SHP77 treated with DMSO at 0.1 percent for 48 hours (cell line): Measurements from ENCODE around the gene SGIP1.
"Not testable (repeated sequence)": the region's sequence is repeated elsewhere in the genome, so short reads cannot be mapped to it uniquely, and the experiment has no call there.

Experiments used
- DNase-seq: peaks from one replicate; lab custom pipeline; 2025; lab: John Stamatoyannopoulos, UW

SGIP1 gene

GRCh38 chr1:66557157-66557556, 23.2 kb downstream of the SGIP1 start:
- no peak for DNase-seq

DNA sequence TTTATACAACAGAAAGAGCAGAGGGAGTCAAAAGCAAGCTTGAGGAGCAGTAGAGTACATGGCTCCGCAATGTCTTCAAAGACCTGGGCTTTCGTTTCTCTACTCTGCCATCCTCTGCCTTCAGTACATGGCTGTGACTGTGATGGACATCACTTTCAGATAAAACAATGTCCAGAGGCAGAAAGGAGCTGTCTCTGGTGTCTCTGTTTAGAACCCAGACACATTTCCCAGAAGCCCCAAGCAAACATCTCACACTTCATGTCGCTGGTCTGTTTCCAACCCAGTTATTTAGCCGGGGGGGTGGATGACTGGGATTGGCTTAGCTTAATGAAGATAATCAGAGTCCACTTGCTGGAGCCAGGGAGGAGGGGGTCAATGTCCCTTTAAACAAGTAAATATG, 25.6 kb downstream of the SGIP1 start:
- no peak for DNase-seq

GRCh38 chr1:66562561-66562960, 28.6 kb downstream of the SGIP1 start:
- DNase-seq = no peak

- DNase-seq = no peak
These were observed 29.3 kb downstream of the SGIP1 start for GRCh38 chr1:66563094-66563800.

DNA sequence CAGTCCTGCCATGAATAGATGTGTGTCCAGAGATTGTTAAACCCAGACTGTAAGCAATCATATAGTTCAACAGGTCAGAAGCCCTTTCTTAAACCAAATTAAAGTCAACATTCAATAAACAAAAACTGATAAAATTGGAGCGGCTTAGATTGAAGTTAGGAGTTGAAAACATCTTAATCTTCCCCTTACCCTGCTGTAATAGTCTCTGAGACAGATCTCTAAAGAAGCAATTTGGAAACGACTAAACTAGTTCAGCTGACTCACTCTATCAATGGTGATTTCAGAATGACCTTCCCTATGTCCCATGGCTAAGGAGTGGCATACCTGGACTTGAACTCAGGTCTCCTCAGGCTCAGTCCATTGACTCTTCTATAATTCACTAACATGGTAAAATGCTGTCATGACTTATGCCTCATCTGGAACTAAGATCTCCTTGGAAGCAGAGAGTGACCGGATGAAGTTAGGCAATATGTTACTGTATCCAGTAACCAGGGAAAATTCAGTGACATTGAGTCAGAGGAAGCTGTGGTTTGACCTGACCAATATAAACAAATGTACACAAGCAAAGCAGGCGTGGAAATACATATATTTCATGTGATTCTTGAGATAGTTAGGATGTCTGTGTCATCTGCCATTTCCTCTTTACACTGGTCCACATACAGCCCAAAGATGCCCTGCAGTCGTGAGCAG, 30.1 kb downstream of the SGIP1 start:
- DNase-seq = no peak

DNA sequence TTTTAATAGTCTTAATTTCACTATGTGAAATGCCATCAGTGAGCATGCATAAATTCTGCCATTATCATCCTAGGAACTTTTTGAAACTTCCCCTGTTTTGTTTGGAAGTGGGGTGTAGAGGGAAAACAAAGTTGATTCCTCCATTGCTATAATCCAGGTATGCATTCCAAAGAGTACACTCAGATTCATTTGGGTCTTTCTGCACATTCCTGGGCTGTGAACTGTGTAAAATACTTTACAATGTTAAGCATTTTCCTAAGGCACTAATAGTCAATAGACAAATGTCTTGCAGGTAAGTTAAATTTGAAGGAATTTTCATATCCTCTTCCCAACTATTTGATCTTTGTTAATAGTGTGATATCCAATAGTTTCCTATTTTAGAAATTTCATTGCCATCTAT, 36.2 kb downstream of the SGIP1 start:
- DNase-seq = no peak

DNA sequence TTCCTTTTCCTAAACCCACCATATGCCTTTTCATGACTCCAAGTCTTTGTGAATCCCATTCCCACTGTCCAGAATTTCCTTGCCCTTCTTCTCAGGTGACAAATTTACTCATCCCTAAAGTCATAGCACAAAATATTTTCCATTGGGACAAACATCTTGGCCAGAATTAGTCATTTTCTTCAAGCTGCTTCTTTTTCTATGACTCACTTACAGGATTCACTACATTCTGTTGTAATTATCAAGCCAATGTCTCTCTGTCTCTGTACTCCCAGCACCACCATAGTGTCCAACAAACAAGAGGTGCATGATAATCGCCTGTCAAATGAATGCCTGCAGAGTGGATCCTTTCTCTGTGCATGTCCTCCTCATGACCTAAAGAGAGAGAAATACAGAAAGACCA, 37.8 kb downstream of the SGIP1 start:
- no peak for DNase-seq

DNA sequence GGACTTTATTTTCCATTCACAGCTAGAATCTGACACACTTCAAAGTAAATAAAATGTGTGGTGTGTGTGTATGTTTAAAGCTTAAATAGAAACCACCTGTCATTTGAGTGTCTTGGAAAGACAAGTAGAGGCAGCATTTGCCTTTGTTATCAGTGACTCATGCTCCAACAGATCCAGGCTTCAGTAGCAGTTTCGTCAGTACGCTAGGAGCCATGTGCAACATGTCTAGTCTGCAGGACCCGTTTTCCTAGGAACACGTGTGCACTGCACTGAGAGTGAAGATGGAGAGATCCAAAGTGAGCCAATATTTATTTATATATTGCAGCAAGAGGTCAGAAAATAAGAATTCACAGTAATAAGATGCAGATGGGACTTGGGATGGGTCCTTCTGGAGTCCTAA, 41.8 kb downstream of the SGIP1 start:
- DNase-seq = peak; percentile 71

- peak; percentile 12 for DNase-seq
These were observed 42.7 kb downstream of the SGIP1 start for GRCh38 chr1:66576645-66577044.

- no peak for DNase-seq
These were observed 44.9 kb downstream of the SGIP1 start for GRCh38 chr1:66578841-66579240.

GRCh38 chr1:66580081-66580480, 46.1 kb downstream of the SGIP1 start:
- DNase-seq = no peak

DNA sequence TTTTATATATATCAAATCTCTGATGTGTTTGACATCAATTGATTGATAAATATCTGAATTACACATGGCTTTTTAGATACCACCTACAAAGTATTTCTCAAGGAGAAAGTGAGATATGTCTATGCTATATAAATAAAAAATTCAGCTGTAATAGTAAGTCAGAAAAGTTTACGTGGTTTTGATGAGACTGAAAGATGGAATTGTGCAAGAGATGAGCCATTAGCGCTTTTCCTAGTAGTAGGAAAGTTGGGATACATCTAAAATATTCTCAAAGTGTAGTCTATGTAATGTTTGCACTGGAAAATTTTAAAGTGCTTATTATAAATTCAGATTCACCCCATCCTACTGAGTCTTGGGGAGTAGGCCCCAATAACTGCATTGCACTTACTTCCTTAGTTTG, 49.1 kb downstream of the SGIP1 start:
- no peak for DNase-seq

- no peak for DNase-seq
These were observed 51.0 kb downstream of the SGIP1 start for GRCh38 chr1:66585002-66585401.

GRCh38 chr1:66589326-66589725, 55.4 kb downstream of the SGIP1 start:
- DNase-seq = no peak

DNA sequence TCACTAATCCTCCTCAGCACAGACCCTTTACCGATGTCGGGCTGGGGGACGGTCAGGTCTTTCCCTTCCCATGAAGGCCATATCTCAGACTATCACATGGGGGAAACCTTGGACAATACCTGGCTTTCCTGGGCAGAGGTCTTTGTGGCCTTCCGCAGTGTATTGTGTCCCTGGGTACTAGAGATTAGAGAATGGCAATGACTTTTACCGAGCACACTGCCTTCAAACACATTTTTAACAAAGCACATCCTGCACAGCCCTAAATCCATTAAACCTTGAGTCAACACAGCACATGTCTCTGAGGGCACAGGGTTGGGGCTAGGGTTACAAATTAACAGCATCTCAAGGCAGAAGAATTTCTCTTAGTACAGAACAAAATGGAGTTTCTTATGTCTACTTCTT, 58.2 kb downstream of the SGIP1 start:
- DNase-seq = not testable (repeated sequence)

GRCh38 chr1:66596191-66596590, 62.2 kb downstream of the SGIP1 start:
- DNase-seq = no peak

GRCh38 chr1:66597500-66597899, 63.5 kb downstream of the SGIP1 start:
- DNase-seq = no peak

DNA sequence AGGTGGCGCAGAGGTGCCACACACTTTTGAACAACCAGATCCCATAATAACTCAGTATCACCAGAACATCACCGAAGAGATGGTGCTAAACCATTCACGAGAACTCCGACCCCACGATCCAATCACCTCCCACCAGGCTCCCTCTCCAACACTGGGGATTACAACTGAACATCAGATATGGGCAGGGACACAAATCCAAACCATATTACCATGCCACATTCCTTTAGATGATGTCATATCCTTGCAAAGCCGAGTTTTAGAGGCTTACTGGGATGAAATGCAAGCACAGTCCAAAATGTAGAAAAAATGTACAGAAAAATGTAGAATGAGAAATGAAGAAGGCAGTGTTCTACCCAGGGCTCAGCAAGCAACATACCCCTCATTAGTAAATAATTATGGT, 64.7 kb downstream of the SGIP1 start:
- DNase-seq = no peak

- DNase-seq = no peak
These were observed 65.4 kb downstream of the SGIP1 start for GRCh38 chr1:66599346-66599745.

GRCh38 chr1:66599899-66600737, 66.2 kb downstream of the SGIP1 start:
- no peak for DNase-seq

DNA sequence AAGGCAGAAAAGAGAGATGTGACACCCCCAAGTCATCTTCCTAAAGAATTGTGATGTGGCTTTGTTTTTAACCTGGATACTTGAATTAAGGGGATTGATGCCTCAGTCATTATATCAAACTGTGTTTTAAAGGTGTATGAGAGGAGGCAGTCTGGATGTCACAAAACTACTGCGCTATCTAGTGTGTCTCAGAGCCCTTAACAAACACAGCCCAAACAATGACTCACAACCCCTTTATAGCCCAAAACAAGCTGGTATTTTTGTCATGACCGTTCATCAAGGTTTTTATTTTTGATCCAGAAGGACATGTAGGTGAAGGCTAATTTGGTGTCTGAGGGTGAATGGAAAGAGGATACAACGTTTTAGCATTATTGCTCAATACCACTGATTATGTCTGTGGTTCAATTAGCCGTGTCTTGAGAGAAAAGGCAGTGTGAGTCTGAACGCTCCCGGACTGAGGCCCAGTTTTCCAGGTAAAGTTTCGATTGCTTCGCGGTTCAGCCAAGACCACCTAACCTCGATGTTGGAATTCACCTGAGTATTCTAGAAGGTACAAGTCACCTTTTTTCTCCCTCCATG, 71.6 kb downstream of the SGIP1 start:
- no peak for DNase-seq

- DNase-seq = no peak
These were observed 72.6 kb downstream of the SGIP1 start for GRCh38 chr1:66606362-66607065.
